ENCODE results near the gene RNF208.

DNA sequence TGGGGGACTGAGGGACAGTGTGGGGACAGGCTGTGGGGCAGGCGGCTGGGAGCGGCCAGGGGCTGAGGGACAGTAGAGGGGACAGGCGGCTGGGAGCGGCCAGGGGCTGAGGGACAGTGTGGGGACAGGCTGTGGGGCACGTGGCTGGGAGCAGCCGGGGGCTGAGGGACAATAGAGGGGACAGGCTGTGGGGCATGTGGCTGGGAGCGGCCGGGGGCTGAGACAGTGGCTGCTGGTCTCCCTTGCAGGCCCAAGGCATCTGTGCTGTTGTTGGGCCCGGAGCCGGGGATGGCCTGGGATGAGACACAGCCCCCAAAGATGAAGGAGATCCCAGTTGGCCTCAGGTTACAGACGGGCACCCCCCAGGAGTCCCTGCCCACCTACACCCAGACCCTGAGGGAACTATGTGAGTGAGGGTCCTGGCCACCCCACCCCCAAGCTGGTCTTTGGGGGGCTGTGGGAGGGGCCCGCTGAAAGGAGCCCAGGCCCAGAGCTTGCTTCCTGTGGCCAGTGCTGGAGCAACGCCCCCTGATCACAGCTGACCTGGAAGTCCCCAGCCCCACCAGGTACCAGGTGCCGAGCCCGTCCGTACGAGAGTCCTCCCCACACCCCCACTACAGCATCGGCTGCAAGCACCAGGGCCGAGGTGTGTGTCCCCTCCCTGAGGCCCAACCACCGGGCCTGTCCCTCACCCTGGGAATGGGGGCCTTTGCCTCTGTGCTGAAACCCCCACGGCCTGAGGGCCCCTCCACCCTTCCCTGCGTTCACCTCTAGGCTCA is 29.6 kb upstream of the RNF208 start:
- TF ChIP-seq EZH2 (IDR thresholded peaks at IDR 0.05; ENCODE audit: insufficient read depth, poor library complexity, severe bottlenecking) (no peak), EZH2phosphoT487 (IDR thresholded peaks at IDR 0.05; ENCODE audit: insufficient read depth, low read depth) (no peak)

Data from GM23248 (cell line).